K562 (cell line): ENCODE measurements around the gene GPR15LG. TPM values are rescaled to one million over a fixed set of nuclear protein-coding genes. Genes with fewer than 3 reads are reported as not detected.

ENCODE experiments used
- BCLAF1 ChIP-seq, 2 experiments: fragments of 450-650 bp in 1 of 2; IDR thresholded peaks; 2 replicates each; pipeline ENCODE4 v1.6.1; 2011 to 2017; ENCODE audit warnings: low read depth in 2 of 2, antibody characterized with exemption in 1 of 2, borderline replicate concordance in 1 of 2, low read length in 1 of 2, mild to moderate bottlenecking in 1 of 2, mixed read lengths in 1 of 2; ENCODE audit not compliant: control insufficient read depth in 1 of 2
- DACH1 ChIP-seq: fragments of 450-650 bp; IDR thresholded peaks from 2 replicates; pipeline ENCODE4 v1.6.1; 2018; ENCODE audit not compliant: partially characterized antibody
- ELK3 ChIP-seq: fragments of 450-650 bp; formaldehyde crosslinking; IDR thresholded peaks from 2 replicates; pipeline ENCODE4 v1.4.0; 2020; ENCODE audit warnings: mild to moderate bottlenecking
- JUNB ChIP-seq: fragments of 450-650 bp; formaldehyde crosslinking; conservative IDR thresholded peaks from 2 replicates; pipeline ENCODE4 v1.4.0; 2020; ENCODE audit warnings: mild to moderate bottlenecking
- KAT2B ChIP-seq: IDR thresholded peaks from one replicate; pipeline ENCODE4 v1.6.1; 2012; ENCODE audit warnings: low read depth, mild to moderate bottlenecking, control low read depth, inconsistent platforms, low read length, moderate library complexity
- MAZ ChIP-seq, 2 experiments: fragments of 450-650 bp in 1 of 2; sonication (generic) in 1 of 2; formaldehyde crosslinking; IDR thresholded peaks in 1 of 2; conservative IDR thresholded peaks in 1 of 2; 2 replicates each; pipeline versions ENCODE4 v1.4.0 to v1.5.0; 2020; ENCODE audit warnings: mild to moderate bottlenecking in 1 of 2, missing genetic modification reagents in 1 of 2
- MTA2 ChIP-seq: fragments of 450-650 bp; IDR thresholded peaks from 2 replicates; pipeline ENCODE4 v1.6.1; 2016; ENCODE audit warnings: low read depth
- RBM15 ChIP-seq: fragments of 200-400 bp; formaldehyde crosslinking; IDR thresholded peaks from 2 replicates; pipeline ENCODE4 v1.6.1; 2018; ENCODE audit warnings: mild to moderate bottlenecking, low read length, moderate library complexity; ENCODE audit not compliant: insufficient read depth
- SIN3A ChIP-seq, 2 experiments: fragments of 150-350 bp in 1 of 2; IDR thresholded peaks; 2 replicates each; pipeline ENCODE4 v1.6.1; 2011 to 2016; ENCODE audit warnings: borderline replicate concordance in 2 of 2, low read depth in 2 of 2, low read length in 2 of 2, mild to moderate bottlenecking in 2 of 2, moderate library complexity in 2 of 2; ENCODE audit not compliant: control insufficient read depth in 1 of 2
- SIRT6 ChIP-seq: IDR thresholded peaks from one replicate; pipeline ENCODE4 v1.6.1; 2012; ENCODE audit warnings: low read depth, mild to moderate bottlenecking, control low read depth, inconsistent platforms, low read length, moderate library complexity
- TAF9B ChIP-seq: fragments of 450-650 bp; IDR thresholded peaks from 2 replicates; pipeline ENCODE4 v1.6.1; 2018; ENCODE audit warnings: mild to moderate bottlenecking; ENCODE audit not compliant: partially characterized antibody
- YBX1 ChIP-seq: fragments of 450-650 bp; IDR thresholded peaks from 2 replicates; pipeline ENCODE4 v1.7.1; 2016; ENCODE audit warnings: mild to moderate bottlenecking
- ZNF347 ChIP-seq: fragments of 450-650 bp; formaldehyde crosslinking; IDR thresholded peaks from 2 replicates; pipeline ENCODE4 v1.4.0; 2020; ENCODE audit warnings: low read depth, mild to moderate bottlenecking, moderate library complexity
- ZNF668 ChIP-seq: fragments of 250-450 bp; sonication (Bioruptor Pico); IDR thresholded peaks from 2 replicates; pipeline ENCODE4 v1.8.0; 2022; ENCODE audit warnings: mild to moderate bottlenecking, inconsistent platforms
- ZNF75A ChIP-seq: fragments of 450-650 bp; formaldehyde crosslinking; IDR thresholded peaks from 2 replicates; pipeline ENCODE4 v1.4.0; 2020; ENCODE audit warnings: mild to moderate bottlenecking
- polyA plus RNA-seq, 8 experiments: library from polyadenylated mRNA; depleted of rRNA in 4 of 8; stranded (reverse) in 5 of 8; unstranded in 3 of 8; fragments of >200 nt; fragmentation: Nextera tagmentation in 2 of 8; fragmentation: Illumina TruSeq in 1 of 8; extraction: Ambion mirVana in 2 of 8; extraction: Trizol in 1 of 8; gene quantifications; 2 replicates each; pipeline versions ENCODE4 v1.2.1 to v1.2.3, GENCODE V29; 2011 to 2014; ENCODE audit warnings: inconsistent platforms in 1 of 8, missing spikeins in 1 of 8
- total RNA-seq, 7 experiments: library from RNA; depleted of rRNA in 6 of 7; stranded (reverse); fragments of >200 nt in 6 of 7; fragmentation: Illumina TruSeq in 2 of 7; extraction: Trizol in 2 of 7; gene quantifications; 2 replicates each; pipeline versions ENCODE4 v1.2.1 to v1.2.3, GENCODE V29; 2011 to 2021; ENCODE audit warnings: low replicate concordance in 1 of 7
- TF ChIP-seq, protein P1 (sequence below): fragments of 450-650 bp; formaldehyde crosslinking; IDR thresholded peaks from 2 replicates; pipeline ENCODE4 v1.4.0; 2020; ENCODE audit warnings: mild to moderate bottlenecking, moderate library complexity
- TF ChIP-seq, protein P2 (sequence below): fragments of 250-450 bp; sonication (Bioruptor Pico); IDR thresholded peaks from 2 replicates; pipeline ENCODE4 v1.4.0; 2020; ENCODE audit warnings: mild to moderate bottlenecking, moderate library complexity

The GPR15LG gene
- total and polyA plus RNA-seq, 9 of the 15 experiments (the other 6 are each of a cell fraction or from before 2014, with no cell fraction given) = 0.51 TPM; not detected in 8

GRCh38 chr10:84139126-84140035, 34.2 kb upstream of the GPR15LG start, which contains the start of gene GHITM (continued):
- TF ChIP-seq SIRT6 (no peak), SIN3A (IDR thresholded peaks at IDR 0.05; ENCODE audit: borderline replicate concordance in 2 of 2, control insufficient read depth in 1 of 2, low read depth in 2 of 2, low read length in 2 of 2) (peak; percentile 69 to 95), YBX1 (no peak), MTA2 (no peak), BCLAF1 (IDR thresholded peaks at IDR 0.05; ENCODE audit: borderline replicate concordance in 1 of 2, control insufficient read depth in 1 of 2, low read depth in 2 of 2, low read length in 1 of 2) (no peak), DACH1 (peak; percentile 56), MAZ (CRISPR knock-in tag; conservative IDR thresholded peaks at IDR 0.05 in 1 of 2, IDR thresholded peaks at IDR 0.05 in 1 of 2) (peak; percentile 83 to 89; a peak in 3 of 4 replicates), ZNF668 (CRISPR knock-in tag) (no peak), ZNF75A (CRISPR knock-in tag) (no peak), JUNB (CRISPR knock-in tag) (peak; percentile 63; the same call in 1 of the 2 replicates), ZNF347 (CRISPR knock-in tag) (no peak), KAT2B (no peak), TAF9B (peak; percentile 80), RBM15 (no peak), ELK3 (no peak)
- TF ChIP-seq, protein P1, sequence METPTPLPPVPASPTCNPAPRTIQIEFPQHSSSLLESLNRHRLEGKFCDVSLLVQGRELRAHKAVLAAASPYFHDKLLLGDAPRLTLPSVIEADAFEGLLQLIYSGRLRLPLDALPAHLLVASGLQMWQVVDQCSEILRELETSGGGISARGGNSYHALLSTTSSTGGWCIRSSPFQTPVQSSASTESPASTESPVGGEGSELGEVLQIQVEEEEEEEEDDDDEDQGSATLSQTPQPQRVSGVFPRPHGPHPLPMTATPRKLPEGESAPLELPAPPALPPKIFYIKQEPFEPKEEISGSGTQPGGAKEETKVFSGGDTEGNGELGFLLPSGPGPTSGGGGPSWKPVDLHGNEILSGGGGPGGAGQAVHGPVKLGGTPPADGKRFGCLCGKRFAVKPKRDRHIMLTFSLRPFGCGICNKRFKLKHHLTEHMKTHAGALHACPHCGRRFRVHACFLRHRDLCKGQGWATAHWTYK (CRISPR knock-in tag) = peak; percentile 86; the same call in 1 of the 2 replicates
- TF ChIP-seq, protein P2, sequence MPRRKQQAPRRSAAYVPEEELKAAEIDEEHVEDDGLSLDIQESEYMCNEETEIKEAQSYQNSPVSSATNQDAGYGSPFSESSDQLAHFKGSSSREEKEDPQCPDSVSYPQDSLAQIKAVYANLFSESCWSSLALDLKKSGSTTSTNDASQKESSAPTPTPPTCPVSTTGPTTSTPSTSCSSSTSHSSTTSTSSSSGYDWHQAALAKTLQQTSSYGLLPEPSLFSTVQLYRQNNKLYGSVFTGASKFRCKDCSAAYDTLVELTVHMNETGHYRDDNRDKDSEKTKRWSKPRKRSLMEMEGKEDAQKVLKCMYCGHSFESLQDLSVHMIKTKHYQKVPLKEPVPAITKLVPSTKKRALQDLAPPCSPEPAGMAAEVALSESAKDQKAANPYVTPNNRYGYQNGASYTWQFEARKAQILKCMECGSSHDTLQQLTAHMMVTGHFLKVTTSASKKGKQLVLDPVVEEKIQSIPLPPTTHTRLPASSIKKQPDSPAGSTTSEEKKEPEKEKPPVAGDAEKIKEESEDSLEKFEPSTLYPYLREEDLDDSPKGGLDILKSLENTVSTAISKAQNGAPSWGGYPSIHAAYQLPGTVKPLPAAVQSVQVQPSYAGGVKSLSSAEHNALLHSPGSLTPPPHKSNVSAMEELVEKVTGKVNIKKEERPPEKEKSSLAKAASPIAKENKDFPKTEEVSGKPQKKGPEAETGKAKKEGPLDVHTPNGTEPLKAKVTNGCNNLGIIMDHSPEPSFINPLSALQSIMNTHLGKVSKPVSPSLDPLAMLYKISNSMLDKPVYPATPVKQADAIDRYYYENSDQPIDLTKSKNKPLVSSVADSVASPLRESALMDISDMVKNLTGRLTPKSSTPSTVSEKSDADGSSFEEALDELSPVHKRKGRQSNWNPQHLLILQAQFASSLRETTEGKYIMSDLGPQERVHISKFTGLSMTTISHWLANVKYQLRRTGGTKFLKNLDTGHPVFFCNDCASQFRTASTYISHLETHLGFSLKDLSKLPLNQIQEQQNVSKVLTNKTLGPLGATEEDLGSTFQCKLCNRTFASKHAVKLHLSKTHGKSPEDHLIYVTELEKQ (CRISPR knock-in tag) = no peak
